C4-2B (cell line): Measurements from ENCODE around the gene FEN1.

Experiments
- CTCF ChIP-seq: fragments of 450-650 bp; conservative IDR thresholded peaks from 2 replicates; pipeline ENCODE4 v1.5.1; 2017; ENCODE audit warnings: mild to moderate bottlenecking
- ZFX ChIP-seq: fragments of 450-650 bp; IDR thresholded peaks from 2 replicates; pipeline ENCODE4 v1.6.1; 2017

GRCh38 chr11:61782841-61783240 is 9.9 kb upstream of the FEN1 start:
- TF ChIP-seq CTCF (no peak), ZFX (no peak)
